GM13976 (cell line): Measurements from ENCODE around the gene MORN1.
"Not testable (repeated sequence)": the region's sequence is repeated elsewhere in the genome, so short reads cannot be mapped to it uniquely, and the experiment has no call there.

Source experiments
- DNase-seq: peaks from one replicate; pipeline ENCODE4 v3.0.0; 2012; ENCODE audit warnings: low spot score
- CTCF ChIP-seq: IDR thresholded peaks from 2 replicates; pipeline ENCODE4 v1.5.1; 2012; ENCODE audit warnings: borderline replicate concordance, mild to moderate bottlenecking; ENCODE audit not compliant: insufficient read depth; ENCODE audit errors: extremely low read depth, missing control alignments, control extremely low read depth
- in situ Hi-C: fragments of 300-500 bp; cut with MboI; formaldehyde crosslinking; loops from one replicate; pipeline ENCODE4 v1.12.0; 2022; ENCODE audit warnings: low sequenced_read_pairs, mixed read lengths, inconsistent platforms; ENCODE audit not compliant: unreplicated experiment

The MORN1 gene

GRCh38 chr1:2298685-2299084, 92.7 kb downstream of the MORN1 start:
- in situ Hi-C loops: no loop called here
- no peak for DNase-seq
- no peak for TF ChIP-seq CTCF

- in situ Hi-C loops: no loop called here
- TF ChIP-seq CTCF: no peak
- DNase-seq: no peak
Observed at GRCh38 chr1:2297246-2298011, 93.9 kb downstream of the MORN1 start.

GRCh38 chr1:2296614-2297013, 94.7 kb downstream of the MORN1 start:
- TF ChIP-seq CTCF: no peak
- in situ Hi-C loops: no loop called here
- no peak for DNase-seq

GRCh38 chr1:2296211-2296610, 95.1 kb downstream of the MORN1 start:
- DNase-seq, in situ Hi-C loops: not testable (repeated sequence)

- in situ Hi-C loops: no loop called here
- no peak for TF ChIP-seq CTCF
- no peak for DNase-seq
Observed at GRCh38 chr1:2295526-2295925, 95.8 kb downstream of the MORN1 start.

- in situ Hi-C loops: no loop called here
- DNase-seq: no peak
Observed at GRCh38 chr1:2294725-2295078, 96.7 kb downstream of the MORN1 start.

More at GRCh38 chr1:2294725-2295078, 96.7 kb downstream of the MORN1 start:
- no peak for TF ChIP-seq CTCF
